Measurements from ENCODE around the gene MAGEA1.

Gene MAGEA1

DNA sequence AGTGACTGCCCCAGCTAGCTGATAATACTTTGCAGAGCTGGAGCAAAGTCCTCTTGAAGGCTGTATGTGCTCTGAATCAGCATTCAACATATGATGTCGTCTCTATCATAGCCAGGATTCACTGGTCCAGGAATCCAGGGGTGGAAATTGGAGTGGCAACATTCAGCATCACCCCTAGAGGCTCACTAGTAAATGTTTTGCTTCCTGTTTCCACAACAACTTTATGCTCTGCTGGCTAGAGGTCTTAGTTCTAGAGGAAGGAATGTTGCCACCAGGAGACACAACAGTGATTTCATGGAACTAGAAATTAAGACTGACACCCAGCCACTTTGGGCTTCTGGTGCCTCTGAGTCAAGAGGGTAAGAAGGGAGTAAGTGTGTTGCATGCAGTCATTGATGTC, 11.3 kb downstream of the MAGEA1 start:
- Histone ChIP-seq H3K9me3 (ENCODE audit: control insufficient read depth, low read length) (peaks cover 11% of the 10 kb centered on the region), H3K27me3 (replicated peaks; ENCODE audit: control insufficient read depth, insufficient read depth, low read length) (peaks cover 69% of the 10 kb centered on the region), H3K4me1 (ENCODE audit: control insufficient read depth, insufficient read depth, low read length) (no peaks in the 10 kb centered on the region), H3K9ac (ENCODE audit: low read length) (no peak overlapping the region), H3K4me3 (ENCODE audit: low read length) (no peak overlapping the region), H3K36me3 (ENCODE audit: control insufficient read depth, insufficient read depth, low read length, severe bottlenecking) (no peaks in the 10 kb centered on the region)
- DNase-seq (ENCODE audit: low read depth) = no peak

GRCh38 chrX:153200462-153200861, 21.4 kb downstream of the MAGEA1 start:
- Histone ChIP-seq H3K9me3 (ENCODE audit: control insufficient read depth, low read length) (peaks cover 22% of the 10 kb centered on the region), H3K36me3 (ENCODE audit: control insufficient read depth, insufficient read depth, low read length, severe bottlenecking) (no peaks in the 10 kb centered on the region)
- DNase-seq (ENCODE audit: low read depth) = no peak

GRCh38 chrX:153206425-153207046, 27.5 kb downstream of the MAGEA1 start:
- no peak overlapping the region for H3K9ac ChIP-seq (ENCODE audit: low read length)
- no peaks in the 10 kb centered on the region for H3K36me3 ChIP-seq (ENCODE audit: control insufficient read depth, insufficient read depth, low read length, severe bottlenecking)
- H3K4me1 ChIP-seq (ENCODE audit: control insufficient read depth, insufficient read depth, low read length) = no peaks in the 10 kb centered on the region
- peaks cover 10% of the 10 kb centered on the region for H3K9me3 ChIP-seq (ENCODE audit: control insufficient read depth, low read length)
- DNase-seq (ENCODE audit: low read depth) = no peak
- peaks cover 34% of the 10 kb centered on the region for H3K27me3 ChIP-seq (replicated peaks; ENCODE audit: control insufficient read depth, insufficient read depth, low read length)
- no peak overlapping the region for H3K4me3 ChIP-seq (ENCODE audit: low read length)

More at GRCh38 chrX:153200462-153200861, 21.4 kb downstream of the MAGEA1 start:
- H3K9ac ChIP-seq (ENCODE audit: low read length) = no peak overlapping the region
- no peak overlapping the region for H3K4me3 ChIP-seq (ENCODE audit: low read length)
- H3K27me3 ChIP-seq (replicated peaks; ENCODE audit: control insufficient read depth, insufficient read depth, low read length) = peaks cover 19% of the 10 kb centered on the region
- no peaks in the 10 kb centered on the region for H3K4me1 ChIP-seq (ENCODE audit: control insufficient read depth, insufficient read depth, low read length)

GRCh38 chrX:153209347-153209746, 30.3 kb downstream of the MAGEA1 start:
- Histone ChIP-seq H3K4me3 (ENCODE audit: low read length) (no peak overlapping the region), H3K4me1 (ENCODE audit: control insufficient read depth, insufficient read depth, low read length) (no peaks in the 10 kb centered on the region), H3K27me3 (replicated peaks; ENCODE audit: control insufficient read depth, insufficient read depth, low read length) (peaks cover 32% of the 10 kb centered on the region), H3K9ac (ENCODE audit: low read length) (no peak overlapping the region), H3K9me3 (ENCODE audit: control insufficient read depth, low read length) (peaks cover 24% of the 10 kb centered on the region), H3K36me3 (ENCODE audit: control insufficient read depth, insufficient read depth, low read length, severe bottlenecking) (no peaks in the 10 kb centered on the region)
- DNase-seq (ENCODE audit: low read depth) = no peak

DNA sequence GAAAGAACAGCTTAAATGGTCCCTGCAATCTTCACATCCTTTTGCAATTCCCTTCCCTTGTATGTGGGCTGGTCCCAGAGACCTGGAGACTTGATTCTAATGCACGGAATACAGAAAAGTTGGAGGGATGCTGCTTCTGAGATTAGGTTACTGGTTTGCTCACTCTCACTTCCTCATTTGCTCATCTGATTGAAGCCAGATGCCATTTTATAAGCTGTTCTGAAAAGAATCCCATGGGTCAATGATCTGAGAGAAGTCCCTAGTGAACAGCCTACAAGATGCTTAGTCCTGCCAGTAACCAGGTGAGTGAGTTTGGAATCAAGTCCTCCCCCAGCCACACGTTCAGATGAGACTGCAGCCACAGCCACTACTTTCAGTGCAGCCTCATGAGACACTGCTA, 35.9 kb downstream of the MAGEA1 start:
- Histone ChIP-seq H3K36me3 (ENCODE audit: control insufficient read depth, insufficient read depth, low read length, severe bottlenecking) (no peaks in the 10 kb centered on the region), H3K9me3 (ENCODE audit: control insufficient read depth, low read length) (peaks cover 23% of the 10 kb centered on the region), H3K4me1 (ENCODE audit: control insufficient read depth, insufficient read depth, low read length) (no peaks in the 10 kb centered on the region), H3K27me3 (replicated peaks; ENCODE audit: control insufficient read depth, insufficient read depth, low read length) (peaks cover 20% of the 10 kb centered on the region), H3K9ac (ENCODE audit: low read length) (no peak overlapping the region), H3K4me3 (ENCODE audit: low read length) (no peak overlapping the region)
- DNase-seq (ENCODE audit: low read depth) = no peak

GRCh38 chrX:153216926-153217325, 37.8 kb downstream of the MAGEA1 start:
- H3K4me1 ChIP-seq (ENCODE audit: control insufficient read depth, insufficient read depth, low read length) = no peaks in the 10 kb centered on the region
- peaks cover 30% of the 10 kb centered on the region for H3K27me3 ChIP-seq (replicated peaks; ENCODE audit: control insufficient read depth, insufficient read depth, low read length)
- H3K4me3 ChIP-seq (ENCODE audit: low read length) = no peak overlapping the region
- peaks cover 15% of the 10 kb centered on the region for H3K9me3 ChIP-seq (ENCODE audit: control insufficient read depth, low read length)
- H3K9ac ChIP-seq (ENCODE audit: low read length) = no peak overlapping the region
- no peak for DNase-seq (ENCODE audit: low read depth)
- H3K36me3 ChIP-seq (ENCODE audit: control insufficient read depth, insufficient read depth, low read length, severe bottlenecking) = no peaks in the 10 kb centered on the region

DNA sequence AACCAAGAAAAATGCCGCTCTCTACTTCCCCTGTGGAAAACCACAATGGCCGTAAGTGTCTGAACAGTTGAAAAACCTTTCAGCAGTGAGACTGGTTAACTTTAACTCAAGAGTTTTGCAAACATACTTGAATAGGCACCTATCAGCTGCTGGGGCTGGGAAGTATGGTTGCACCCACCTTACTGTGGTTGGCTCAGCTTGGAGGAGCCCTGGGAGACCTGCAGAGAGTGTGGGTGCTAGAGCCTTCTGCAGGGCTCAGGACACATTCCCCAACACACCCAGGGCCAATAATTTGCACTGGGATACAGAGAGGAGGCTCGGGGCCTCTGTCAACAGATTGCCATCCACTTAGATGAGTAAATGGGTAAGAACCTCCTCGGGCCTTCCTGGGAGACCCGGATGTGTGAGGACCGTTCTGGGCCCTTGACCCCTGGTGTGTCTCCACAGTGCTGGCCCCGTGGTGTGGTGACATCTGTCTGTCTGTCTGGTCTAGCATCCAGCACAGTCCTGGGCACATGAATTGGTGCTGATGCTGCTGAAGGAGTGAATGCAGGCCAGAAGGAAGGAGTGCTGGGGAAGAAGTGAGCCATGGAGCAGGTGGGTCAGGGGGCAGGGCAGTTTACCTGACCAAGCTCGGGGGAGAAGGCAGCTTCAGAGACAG, 46.5 kb downstream of the MAGEA1 start:
- Histone ChIP-seq H3K27me3 (replicated peaks; ENCODE audit: control insufficient read depth, insufficient read depth, low read length) (peaks cover 37% of the 10 kb centered on the region), H3K4me1 (ENCODE audit: control insufficient read depth, insufficient read depth, low read length) (no peaks in the 10 kb centered on the region), H3K36me3 (ENCODE audit: control insufficient read depth, insufficient read depth, low read length, severe bottlenecking) (no peaks in the 10 kb centered on the region), H3K9me3 (ENCODE audit: control insufficient read depth, low read length) (no peaks in the 10 kb centered on the region), H3K4me3 (ENCODE audit: low read length) (no peak overlapping the region), H3K9ac (ENCODE audit: low read length) (no peak overlapping the region)
- no peak for DNase-seq (ENCODE audit: low read depth)

DNA sequence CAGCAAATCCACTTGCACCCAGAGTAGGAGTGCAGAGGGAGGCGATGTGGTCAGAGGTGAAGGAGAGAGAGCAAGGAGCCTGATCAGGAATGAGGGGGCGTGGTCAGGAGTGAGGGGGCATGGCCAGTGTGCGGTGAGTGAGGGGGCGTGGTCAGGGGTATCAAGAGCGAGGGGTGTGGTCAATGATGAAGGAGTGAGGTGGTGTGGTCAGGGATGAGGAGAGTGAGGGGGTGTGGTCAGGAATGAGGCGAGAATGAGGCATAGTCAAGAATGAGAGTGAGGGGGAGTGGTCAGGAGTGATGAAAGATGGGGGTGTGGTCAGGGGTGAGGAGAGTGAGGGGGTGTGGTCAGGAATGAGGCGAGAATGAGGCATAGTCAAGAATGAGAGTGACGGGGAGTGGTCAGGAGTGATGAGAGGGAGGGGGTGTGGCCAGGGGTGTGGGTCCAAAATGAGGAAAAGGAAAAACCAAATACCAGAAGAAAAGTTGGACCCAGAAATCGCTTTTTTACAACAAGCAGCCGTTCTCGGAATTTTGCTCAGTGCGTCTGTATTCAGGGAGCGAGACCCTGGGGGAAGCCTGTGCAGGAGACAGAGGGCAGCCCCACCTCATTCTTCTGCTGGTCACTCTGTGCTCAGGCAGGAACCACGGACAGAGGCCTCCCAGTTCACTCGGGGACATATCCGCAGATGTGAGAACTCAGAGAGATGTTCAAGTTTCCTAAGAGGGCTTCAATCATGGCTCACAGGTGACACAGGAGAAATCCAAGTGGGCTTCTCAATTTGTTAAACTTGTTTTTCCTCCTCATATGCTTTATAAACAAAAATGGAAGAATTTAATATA, 47.5 kb downstream of the MAGEA1 start:
- H3K9me3 ChIP-seq (ENCODE audit: control insufficient read depth, low read length) = no peaks in the 10 kb centered on the region
- H3K4me1 ChIP-seq (ENCODE audit: control insufficient read depth, insufficient read depth, low read length) = no peaks in the 10 kb centered on the region
- no peak overlapping the region for H3K9ac ChIP-seq (ENCODE audit: low read length)
- H3K36me3 ChIP-seq (ENCODE audit: control insufficient read depth, insufficient read depth, low read length, severe bottlenecking) = no peaks in the 10 kb centered on the region
- H3K4me3 ChIP-seq (ENCODE audit: low read length) = peak overlapping the region; percentile 42
- peaks cover 35% of the 10 kb centered on the region for H3K27me3 ChIP-seq (replicated peaks; ENCODE audit: control insufficient read depth, insufficient read depth, low read length)
- peak; percentile 12 for DNase-seq (ENCODE audit: low read depth)

Measured in adipocyte (in vitro differentiated cells).